H9 (cell line): ENCODE results near the gene TCAF1. TPM values are rescaled to one million over a fixed set of nuclear protein-coding genes. Genes with fewer than 3 reads are reported as not detected.
A peak's percentile ranks its signal among the peaks of the same experiment; 100 is the strongest.

Experiments
- DNase-seq: peaks from one replicate; pipeline ENCODE4 v3.0.0-alpha.2; 2017
- H2AFZ ChIP-seq: one replicate; pipeline ENCODE4 v1.6.1; 2013; ENCODE audit warnings: mild to moderate bottlenecking, low read length, control low read depth, moderate library complexity
- H2AK5ac ChIP-seq: 2 replicates; pipeline ENCODE4 v1.6.1; 2013; ENCODE audit warnings: low read length, control low read depth, mixed read lengths; ENCODE audit not compliant: insufficient read length
- H2BK120ac ChIP-seq: one replicate; pipeline ENCODE4 v1.6.1; 2013; ENCODE audit warnings: low read depth, mild to moderate bottlenecking, low read length, control low read depth, inconsistent platforms; ENCODE audit not compliant: poor library complexity, severe bottlenecking
- H2BK12ac ChIP-seq: 2 replicates; pipeline ENCODE4 v1.6.1; 2013; ENCODE audit warnings: low read length, control low read depth, mixed read lengths, low read depth; ENCODE audit not compliant: insufficient read length
- H2BK15ac ChIP-seq: 2 replicates; pipeline ENCODE4 v1.6.1; 2013; ENCODE audit warnings: low read depth, low read length, control low read depth
- H2BK20ac ChIP-seq: one replicate; pipeline ENCODE4 v1.6.1; 2013; ENCODE audit warnings: low read depth, mild to moderate bottlenecking, low read length, control low read depth, inconsistent platforms; ENCODE audit not compliant: poor library complexity, severe bottlenecking
- H2BK5ac ChIP-seq: 2 replicates; pipeline ENCODE4 v1.6.1; 2013; ENCODE audit warnings: low read length, control low read depth, mixed read lengths; ENCODE audit not compliant: insufficient read length
- H3K14ac ChIP-seq: 2 replicates; pipeline ENCODE4 v1.6.1; 2013; ENCODE audit warnings: low read length, control low read depth; ENCODE audit not compliant: insufficient read depth
- H3K18ac ChIP-seq: 2 replicates; pipeline ENCODE4 v1.6.1; 2013; ENCODE audit warnings: low read depth, mild to moderate bottlenecking, mixed read lengths, low read length, control low read depth; ENCODE audit not compliant: insufficient read length
- H3K23ac ChIP-seq: 2 replicates; pipeline ENCODE4 v1.6.1; 2013; ENCODE audit warnings: low read length, control low read depth, mixed read lengths, low read depth; ENCODE audit not compliant: insufficient read length
- H3K23me2 ChIP-seq: 2 replicates; pipeline ENCODE4 v1.6.1; 2013; ENCODE audit warnings: low read depth, mild to moderate bottlenecking, mixed read lengths, low read length, control low read depth; ENCODE audit not compliant: insufficient read length, poor library complexity, severe bottlenecking
- H3K27ac ChIP-seq: 2 replicates; pipeline ENCODE4 v1.5.1; 2013; ENCODE audit warnings: low read length, control low read depth, mixed read lengths, low read depth; ENCODE audit not compliant: insufficient read length
- H3K27me3 ChIP-seq: 2 replicates; pipeline ENCODE4 v1.6.1; 2013; ENCODE audit warnings: low read length, control low read depth, inconsistent platforms; ENCODE audit not compliant: insufficient read depth
- H3K4ac ChIP-seq: 2 replicates; pipeline ENCODE4 v1.6.1; 2013; ENCODE audit warnings: low read depth, mild to moderate bottlenecking, control low read depth, inconsistent platforms, low read length, moderate library complexity
- H3K4me1 ChIP-seq: 2 replicates; pipeline ENCODE4 v1.6.1; 2013; ENCODE audit warnings: low read length, control low read depth, inconsistent platforms; ENCODE audit not compliant: insufficient read depth
- H3K4me2 ChIP-seq: 2 replicates; pipeline ENCODE4 v1.6.1; 2013; ENCODE audit warnings: low read length, control low read depth, mixed read lengths; ENCODE audit not compliant: insufficient read length, insufficient read depth
- H3K56ac ChIP-seq: 2 replicates; pipeline ENCODE4 v1.6.1; 2013; ENCODE audit warnings: low read depth, mild to moderate bottlenecking, mixed read lengths, low read length, control low read depth; ENCODE audit not compliant: insufficient read length
- H3K79me1 ChIP-seq: 2 replicates; pipeline ENCODE4 v1.6.1; 2013; ENCODE audit warnings: low read depth, mild to moderate bottlenecking, moderate library complexity, low read length, control low read depth, inconsistent platforms; ENCODE audit not compliant: insufficient read depth, poor library complexity, severe bottlenecking
- H3K79me2 ChIP-seq: 2 replicates; pipeline ENCODE4 v1.6.1; 2013; ENCODE audit warnings: low read length, control low read depth, inconsistent platforms; ENCODE audit not compliant: insufficient read depth
- H3K9ac ChIP-seq: 2 replicates; pipeline ENCODE4 v1.6.1; 2013; ENCODE audit warnings: low read length, control low read depth, mixed read lengths; ENCODE audit not compliant: insufficient read length; ENCODE audit errors: extremely low read depth
- H3K9me3 ChIP-seq: one replicate; pipeline ENCODE4 v1.6.1; 2013; ENCODE audit warnings: low read depth, low read length, inconsistent platforms; ENCODE audit not compliant: control insufficient read depth
- H3T11ph ChIP-seq: one replicate; pipeline ENCODE4 v1.6.1; 2013; ENCODE audit warnings: mild to moderate bottlenecking, low read length, control low read depth, inconsistent platforms
- H4K20me1 ChIP-seq: one replicate; pipeline ENCODE4 v1.6.1; 2013; ENCODE audit not compliant: control insufficient read depth, insufficient read length, insufficient read depth
- H4K5ac ChIP-seq: 2 replicates; pipeline ENCODE4 v1.6.1; 2013; ENCODE audit warnings: low read depth, mild to moderate bottlenecking, mixed read lengths, low read length, control low read depth; ENCODE audit not compliant: insufficient read length
- H4K8ac ChIP-seq: replicated peaks from 2 replicates; pipeline ENCODE4 v1.6.1; 2013; ENCODE audit warnings: low read length, control low read depth, mixed read lengths, low read depth; ENCODE audit not compliant: insufficient read length
- H4K91ac ChIP-seq: 2 replicates; pipeline ENCODE4 v1.6.1; 2013; ENCODE audit warnings: low read depth, mild to moderate bottlenecking, moderate library complexity, mixed read lengths, low read length, control low read depth; ENCODE audit not compliant: insufficient read length
- H3K27ac Mint-ChIP-seq, 3 experiments: 2 replicates in 2 of 3; 3 replicates in 1 of 3; pipeline ENCODE4 v1.8.0; 2020 to 2021; ENCODE audit warnings: mixed read lengths in 3 of 3, mild to moderate bottlenecking in 1 of 3, moderate library complexity in 1 of 3
- H3K27me3 Mint-ChIP-seq: 2 replicates; pipeline ENCODE4 v1.8.0; 2021; ENCODE audit warnings: low read depth, mild to moderate bottlenecking, moderate library complexity, mixed read lengths
- H3K36me3 Mint-ChIP-seq, 3 experiments: 2 replicates in 2 of 3; 3 replicates in 1 of 3; pipeline ENCODE4 v1.8.0; 2020 to 2021; ENCODE audit warnings: low read depth in 3 of 3, mixed read lengths in 3 of 3; ENCODE audit not compliant: insufficient read depth in 1 of 3
- H3K4me1 Mint-ChIP-seq, 2 experiments: 2 replicates each; pipeline ENCODE4 v1.8.0; 2020; ENCODE audit warnings: mixed read lengths in 2 of 2
- H3K4me3 Mint-ChIP-seq, 2 experiments: 2 replicates in 1 of 2; 3 replicates in 1 of 2; pipeline ENCODE4 v1.8.0; 2020 to 2021; ENCODE audit warnings: mild to moderate bottlenecking in 2 of 2, mixed read lengths in 2 of 2, moderate library complexity in 1 of 2
- H3K9me3 Mint-ChIP-seq, 2 experiments: 2 replicates in 1 of 2; 3 replicates in 1 of 2; pipeline ENCODE4 v1.8.0; 2020; ENCODE audit warnings: mild to moderate bottlenecking in 2 of 2, mixed read lengths in 2 of 2, moderate library complexity in 1 of 2
- CTCF ChIP-seq: fragments of 200-600 bp; sonication (generic); conservative IDR thresholded peaks from 3 replicates; pipeline ENCODE4 v1.8.0; 2021; ENCODE audit warnings: antibody characterized with exemption, mild to moderate bottlenecking
- WGBS: extraction: QIAGEN DNeasy Blood & Tissue Kit; methylation state at CpG from one replicate; pipeline ENCODE4 v1.1.7; 2013; ENCODE audit warnings: missing lambda C conversion rate, low lambda C conversion rate, mixed read lengths; ENCODE audit not compliant: insufficient read length; ENCODE audit errors: extremely low coverage; 5-methylcytosine and 5-hydroxymethylcytosine counted together
- total RNA-seq: library from RNA; stranded (reverse); gene quantifications from 2 replicates; pipeline ENCODE4 v1.2.1, GENCODE V29; 2021

The TCAF1 gene
- total RNA-seq, 1 experiment from 2014 or later = 46.8 TPM

GRCh38 chr7:143882604-143883078 lies 19.3 kb downstream of the TCAF1 start:
- H4K91ac ChIP-seq = no peak overlapping the region
- H3K23ac ChIP-seq = no peak overlapping the region
- no peak overlapping the region for H2BK20ac ChIP-seq
- no peak overlapping the region for H2BK15ac ChIP-seq
- H2BK5ac ChIP-seq = no peak overlapping the region
- no peak overlapping the region for H2AK5ac ChIP-seq
- no peak overlapping the region for H3T11ph ChIP-seq
- H3K56ac ChIP-seq = no peak overlapping the region
- Mint-ChIP-seq H3K4me1 (peaks cover 24 to 34% of the 10 kb centered on the region in 2 experiments), H3K4me3 (peak overlapping the region; percentile 72 to 87), H3K36me3 (no peaks in the 10 kb centered on the region), H3K27me3 (peaks cover 6% of the 10 kb centered on the region), H3K9me3 (no peaks in the 10 kb centered on the region), H3K27ac (no peak overlapping the region)
- H3K18ac ChIP-seq = peak overlapping the region; percentile 79
- 0 out of 2 replicates have a peak, but pooled peaks cover 6% of the 10 kb centered on the region for H3K4me1 ChIP-seq
- H3K9ac ChIP-seq = peak overlapping the region; percentile 53
- peaks cover 3% of the 10 kb centered on the region for H3K79me1 ChIP-seq
- no peaks in the 10 kb centered on the region for H3K79me2 ChIP-seq
- H3K23me2 ChIP-seq = peaks cover 16% of the 10 kb centered on the region
- WGBS = no CpG with 5 or more reads among the region's 28 CpGs
- no peaks in the 10 kb centered on the region for H3K9me3 ChIP-seq
- TF ChIP-seq CTCF = no peak
- no peaks in the 10 kb centered on the region for H4K20me1 ChIP-seq
- no peak overlapping the region for H3K4ac ChIP-seq
- DNase-seq = peak; percentile 56
- H3K27ac ChIP-seq = no peak overlapping the region
- no peak overlapping the region for H2BK12ac ChIP-seq
- H2BK120ac ChIP-seq = no peak overlapping the region
- H4K8ac ChIP-seq = no peak overlapping the region
- H2AFZ ChIP-seq = no peak overlapping the region
- H4K5ac ChIP-seq = no peak overlapping the region
- peak overlapping the region; percentile 73; the same call in 1 of the 2 replicates for H3K14ac ChIP-seq
- H3K4me2 ChIP-seq = peak overlapping the region; percentile 88
- no peaks in the 10 kb centered on the region for H3K27me3 ChIP-seq
